ENCODE results near the gene BBS2.

The BBS2 gene

GRCh38 chr16:56519459-56520250, at the start of gene BBS2 (continued):
- no peak for TF ChIP-seq GFI1B (tag by site-specific recombination; IDR thresholded peaks at IDR 0.05)
- no peak for TF ChIP-seq ZNF112 (tag by site-specific recombination; IDR thresholded peaks at IDR 0.05)
- TF ChIP-seq ZBTB48 (tag by site-specific recombination; IDR thresholded peaks at IDR 0.05): peak; percentile 78
- TF ChIP-seq ZNF654 (tag by site-specific recombination; IDR thresholded peaks at IDR 0.05; ENCODE audit: low read depth): no peak
- TF ChIP-seq FEZF1 (tag by site-specific recombination; IDR thresholded peaks at IDR 0.05): no peak
- peak; percentile 79 for TF ChIP-seq PATZ1 (tag by site-specific recombination; IDR thresholded peaks at IDR 0.05)
- no peak for TF ChIP-seq ZNF211 (tag by site-specific recombination; IDR thresholded peaks at IDR 0.05; ENCODE audit: low read depth)
- peak; percentile 36; the same call in 1 of the 2 replicates for TF ChIP-seq SP2 (tag by site-specific recombination; IDR thresholded peaks at IDR 0.05)
- no peak for TF ChIP-seq ZNF157 (tag by site-specific recombination; IDR thresholded peaks at IDR 0.05)
- TF ChIP-seq ZBTB17 (tag by site-specific recombination; IDR thresholded peaks at IDR 0.05): 0 out of 2 replicates have a peak, but pooled peaks have one; percentile 24
- TF ChIP-seq TSHZ1 (tag by site-specific recombination; IDR thresholded peaks at IDR 0.05; ENCODE audit: borderline replicate concordance): no peak
- peak; percentile 80 for TF ChIP-seq ZNF692 (tag by site-specific recombination; IDR thresholded peaks at IDR 0.05)
- no peak for TF ChIP-seq PRDM1 (tag by site-specific recombination; IDR thresholded peaks at IDR 0.05)
- no peak for TF ChIP-seq ZSCAN16 (tag by site-specific recombination; IDR thresholded peaks at IDR 0.05)
- peak; percentile 79; the same call in 1 of the 2 replicates for TF ChIP-seq ZNF600 (tag by site-specific recombination; IDR thresholded peaks at IDR 0.05)
- TF ChIP-seq ZNF596 (tag by site-specific recombination; IDR thresholded peaks at IDR 0.05): no peak
- peak; percentile 72 for TF ChIP-seq YY2 (tag by site-specific recombination; IDR thresholded peaks at IDR 0.05)
- no peak for TF ChIP-seq ZNF37A (tag by site-specific recombination; IDR thresholded peaks at IDR 0.05)
- TF ChIP-seq ZNF274 (IDR thresholded peaks at IDR 0.05; ENCODE audit: low read length): no peak
- no peak for TF ChIP-seq ZNF274 (tag by site-specific recombination; IDR thresholded peaks at IDR 0.05; ENCODE audit: borderline replicate concordance)
- TF ChIP-seq HOXC10 (CRISPR knock-in tag; IDR thresholded peaks at IDR 0.05): no peak
- TF ChIP-seq OVOL3 (tag by site-specific recombination; IDR thresholded peaks at IDR 0.05): 0 out of 2 replicates have a peak, but pooled peaks have one; percentile 31
- TF ChIP-seq INSM2 (tag by site-specific recombination; IDR thresholded peaks at IDR 0.05): peak; percentile 12; the same call in 1 of the 2 replicates
- peak; percentile 96 for TF ChIP-seq ZXDB (tag by site-specific recombination; IDR thresholded peaks at IDR 0.05)
- no peak for TF ChIP-seq SALL2 (tag by site-specific recombination; IDR thresholded peaks at IDR 0.05; ENCODE audit: borderline replicate concordance)
- TF ChIP-seq ZNF76 (tag by site-specific recombination; IDR thresholded peaks at IDR 0.05; ENCODE audit: borderline replicate concordance, low read depth): peak; percentile 43; the same call in 1 of the 2 replicates
- TF ChIP-seq ZNF2 (tag by site-specific recombination; IDR thresholded peaks at IDR 0.05): no peak
- TF ChIP-seq KLF8 (tag by site-specific recombination; IDR thresholded peaks at IDR 0.05): peak; percentile 43; the same call in 1 of the 2 replicates
- TF ChIP-seq ZNF155 (tag by site-specific recombination; IDR thresholded peaks at IDR 0.05): no peak
- TF ChIP-seq ZNF248 (tag by site-specific recombination; IDR thresholded peaks at IDR 0.05): no peak
- TF ChIP-seq GLI4 (tag by site-specific recombination; IDR thresholded peaks at IDR 0.05): no peak
- TF ChIP-seq ZNF677 (tag by site-specific recombination; IDR thresholded peaks at IDR 0.05): no peak
